ENCODE measurements around the gene PDE7B. TPM values are rescaled to one million over a fixed set of nuclear protein-coding genes. Genes with fewer than 3 reads are reported as not detected.

Gene PDE7B
- total RNA-seq, 4 donors from 2014 or later: 15.4 to 28.6 (median 18.8) TPM

DNA sequence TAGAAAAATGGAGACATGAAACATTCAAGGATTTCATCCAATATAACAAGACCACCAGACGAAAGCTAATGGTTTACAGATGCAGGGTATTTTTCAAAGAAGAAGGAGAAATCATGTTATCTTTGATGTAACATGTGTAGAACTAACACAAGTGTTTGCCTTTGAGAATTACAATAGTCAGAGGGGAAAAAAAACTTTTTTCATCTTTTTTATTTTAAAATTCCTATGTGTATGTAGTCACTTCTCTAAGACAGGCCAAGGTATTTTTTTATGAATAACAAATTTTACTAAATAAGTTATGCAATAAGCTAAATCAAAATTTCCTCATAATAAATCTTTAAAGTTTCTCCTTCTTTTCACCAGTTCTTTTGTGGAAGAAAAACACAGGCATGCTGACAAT lies 161.4 kb downstream of the PDE7B start:
- no peak for TF ChIP-seq POLR2A (IDR thresholded peaks at IDR 0.05)
- TF ChIP-seq, protein P1, sequence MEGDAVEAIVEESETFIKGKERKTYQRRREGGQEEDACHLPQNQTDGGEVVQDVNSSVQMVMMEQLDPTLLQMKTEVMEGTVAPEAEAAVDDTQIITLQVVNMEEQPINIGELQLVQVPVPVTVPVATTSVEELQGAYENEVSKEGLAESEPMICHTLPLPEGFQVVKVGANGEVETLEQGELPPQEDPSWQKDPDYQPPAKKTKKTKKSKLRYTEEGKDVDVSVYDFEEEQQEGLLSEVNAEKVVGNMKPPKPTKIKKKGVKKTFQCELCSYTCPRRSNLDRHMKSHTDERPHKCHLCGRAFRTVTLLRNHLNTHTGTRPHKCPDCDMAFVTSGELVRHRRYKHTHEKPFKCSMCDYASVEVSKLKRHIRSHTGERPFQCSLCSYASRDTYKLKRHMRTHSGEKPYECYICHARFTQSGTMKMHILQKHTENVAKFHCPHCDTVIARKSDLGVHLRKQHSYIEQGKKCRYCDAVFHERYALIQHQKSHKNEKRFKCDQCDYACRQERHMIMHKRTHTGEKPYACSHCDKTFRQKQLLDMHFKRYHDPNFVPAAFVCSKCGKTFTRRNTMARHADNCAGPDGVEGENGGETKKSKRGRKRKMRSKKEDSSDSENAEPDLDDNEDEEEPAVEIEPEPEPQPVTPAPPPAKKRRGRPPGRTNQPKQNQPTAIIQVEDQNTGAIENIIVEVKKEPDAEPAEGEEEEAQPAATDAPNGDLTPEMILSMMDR (IDR thresholded peaks at IDR 0.05): no peak
- H3K9me3 ChIP-seq: no peaks in the 10 kb centered on the region
- intact Hi-C loops (cut with DNase I; ENCODE audit: low total_unique reads): no loop called here
- H3K27ac ChIP-seq: no peak overlapping the region
- no peak overlapping the region for H3K4me3 ChIP-seq
- H3K4me1 ChIP-seq: no peaks in the 10 kb centered on the region
- DNase-seq: no peak
- no peaks in the 10 kb centered on the region for H3K27me3 ChIP-seq
- H3K36me3 ChIP-seq: no peaks in the 10 kb centered on the region

DNA sequence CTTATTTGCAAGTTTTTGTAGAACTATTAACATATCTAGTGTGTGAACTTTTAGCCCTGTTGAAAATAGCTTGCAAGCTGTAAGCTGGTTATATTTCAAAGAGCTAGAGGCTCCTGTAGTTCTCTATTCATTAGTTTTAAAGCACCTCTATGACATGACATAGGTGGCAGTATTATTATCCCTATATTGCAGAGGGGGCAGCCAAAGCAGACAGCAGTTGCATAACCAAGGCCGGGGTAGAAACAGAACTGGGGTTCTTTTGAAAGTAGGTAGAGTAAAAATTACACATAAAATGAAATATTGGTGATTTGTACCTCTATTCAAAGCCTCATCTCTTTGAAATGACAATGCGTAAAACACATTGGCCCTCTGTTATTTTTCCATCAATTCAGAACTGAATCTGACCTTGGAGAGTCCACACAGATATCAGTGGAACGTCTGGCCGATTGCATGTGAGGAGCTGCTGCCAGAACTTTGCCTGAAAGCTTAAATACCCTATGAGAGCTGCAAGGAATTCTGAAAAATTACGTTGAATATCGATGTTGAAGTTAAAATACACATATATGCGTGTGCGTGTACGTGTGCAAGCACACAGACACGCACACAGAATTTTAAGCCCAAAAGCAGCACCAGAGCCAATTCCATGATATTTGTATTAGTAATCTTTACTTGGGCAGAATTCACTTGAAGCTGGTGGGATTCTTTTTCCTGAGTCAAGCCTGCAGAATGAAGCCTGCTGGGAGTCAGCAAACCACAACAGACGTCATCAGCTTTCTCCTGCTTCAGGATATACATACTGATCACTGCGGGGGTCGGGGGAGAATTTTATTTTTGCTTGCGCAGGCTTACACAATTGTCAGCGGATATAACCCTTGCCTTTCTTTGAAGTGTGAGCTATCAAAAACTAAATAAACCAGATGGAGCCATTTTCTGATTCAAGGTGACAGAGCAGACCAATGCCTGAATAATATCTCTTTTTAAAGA lies 163.2 kb downstream of the PDE7B start:
- Histone ChIP-seq H3K4me3 (no peak overlapping the region), H3K27ac (no peak overlapping the region), H3K4me1 (no peaks in the 10 kb centered on the region), H3K27me3 (no peaks in the 10 kb centered on the region), H3K36me3 (no peaks in the 10 kb centered on the region), H3K9me3 (no peaks in the 10 kb centered on the region)
- TF ChIP-seq, protein P1 (IDR thresholded peaks at IDR 0.05): no peak
- DNase-seq: no peak
- intact Hi-C loops (cut with DNase I; ENCODE audit: low total_unique reads): no loop called here

DNA sequence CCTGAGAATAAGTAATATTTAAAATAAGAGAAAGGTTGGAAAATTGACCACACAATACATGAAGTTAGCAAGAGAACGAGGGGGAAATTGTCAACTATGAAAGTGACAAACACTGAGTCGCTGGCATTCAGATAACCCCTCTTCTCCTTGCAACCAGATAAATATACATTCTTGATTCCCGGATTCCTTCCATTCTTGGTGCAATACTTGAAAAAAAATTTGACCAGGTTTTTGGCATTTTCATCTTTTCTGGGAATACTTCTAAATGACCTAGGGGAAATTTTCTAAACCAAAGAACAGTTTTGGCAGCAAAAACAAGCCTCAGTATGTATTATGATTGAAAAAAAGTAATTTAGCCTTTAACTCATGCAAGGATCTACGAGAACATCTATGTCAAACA lies 164.0 kb downstream of the PDE7B start:
- no peaks in the 10 kb centered on the region for H3K9me3 ChIP-seq
- H3K36me3 ChIP-seq: no peaks in the 10 kb centered on the region
- DNase-seq: no peak
- no peaks in the 10 kb centered on the region for H3K27me3 ChIP-seq
- no peaks in the 10 kb centered on the region for H3K4me1 ChIP-seq
- no peak overlapping the region for H3K4me3 ChIP-seq
- intact Hi-C loops (cut with DNase I; ENCODE audit: low total_unique reads): no loop called here
- no peak overlapping the region for H3K27ac ChIP-seq
- TF ChIP-seq POLR2A (IDR thresholded peaks at IDR 0.05): no peak
- TF ChIP-seq, protein P1 (IDR thresholded peaks at IDR 0.05): no peak

DNA sequence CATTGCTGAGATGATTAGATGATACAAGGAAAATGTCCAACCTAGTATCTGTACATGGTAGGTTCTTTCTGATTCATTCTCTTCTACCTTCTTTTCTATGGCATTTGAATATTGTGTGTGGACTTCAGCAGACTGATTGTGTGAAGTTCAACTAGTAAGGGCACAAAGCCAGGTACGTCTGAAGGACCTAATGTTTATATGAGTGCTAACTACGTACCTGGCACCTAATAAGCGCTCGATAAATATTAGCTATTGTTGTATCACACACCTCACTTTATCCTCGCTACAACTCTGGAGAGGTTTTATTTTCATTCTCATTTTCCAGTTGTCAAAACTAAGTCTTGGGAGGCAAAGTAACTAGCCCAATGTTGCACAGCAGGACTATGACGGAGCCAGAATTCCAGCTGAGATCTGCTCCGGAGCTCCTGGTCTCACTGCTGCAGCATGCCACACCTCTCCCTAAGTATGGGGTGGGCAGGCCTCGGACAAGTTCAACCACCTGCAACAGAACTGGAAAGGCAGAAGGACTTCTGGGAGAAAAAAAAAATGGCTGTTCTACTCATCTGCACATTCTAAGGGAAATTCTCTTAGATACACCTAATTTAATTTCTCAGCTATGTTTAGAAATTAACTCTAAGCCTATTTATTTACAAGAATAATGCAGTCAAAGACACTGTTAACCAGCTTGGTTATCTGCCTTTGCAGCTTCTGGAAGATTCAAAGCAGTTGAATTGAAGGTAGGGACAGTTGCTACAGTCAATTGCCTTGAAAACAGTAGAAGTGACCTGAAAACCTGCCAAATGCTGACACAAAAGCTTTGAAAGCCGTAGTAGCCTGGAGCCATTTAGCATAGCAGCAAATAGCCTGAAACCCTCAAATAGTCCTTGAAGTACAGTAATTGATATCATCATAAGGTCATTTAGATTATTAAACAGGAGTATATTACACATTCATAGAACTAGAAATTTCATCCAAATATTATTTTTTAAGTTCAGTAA lies 165.0 kb downstream of the PDE7B start:
- TF ChIP-seq, protein P1 (IDR thresholded peaks at IDR 0.05): no peak
- no peak for TF ChIP-seq POLR2A (IDR thresholded peaks at IDR 0.05)
- Histone ChIP-seq H3K4me1 (no peaks in the 10 kb centered on the region), H3K9me3 (no peaks in the 10 kb centered on the region), H3K27ac (no peak overlapping the region), H3K36me3 (no peaks in the 10 kb centered on the region), H3K4me3 (no peak overlapping the region), H3K27me3 (no peaks in the 10 kb centered on the region)
- no peak for DNase-seq
- intact Hi-C loops (cut with DNase I; ENCODE audit: low total_unique reads): no loop called here

All from uterus (tissue), 4 donors.